Testis (tissue), 3 donors: Measurements from ENCODE around the gene VSTM2B. TPM values are rescaled to one million over a fixed set of nuclear protein-coding genes. Genes with fewer than 3 reads are reported as not detected.

ENCODE experiments used
- DNase-seq: peaks from one replicate; pipeline ENCODE4 v3.0.0-alpha.2; 2019
- H3K27ac ChIP-seq, 2 donors: fragments of 200-600 bp; sonication (generic); one replicate each; pipeline ENCODE4 v1.5.1; 2019
- H3K27me3 ChIP-seq: fragments of 200-600 bp; sonication (generic); one replicate; pipeline ENCODE4 v1.5.1; 2019
- H3K36me3 ChIP-seq: fragments of 200-600 bp; sonication (generic); one replicate; pipeline ENCODE4 v1.5.1; 2017; ENCODE audit warnings: low read depth; ENCODE audit errors: missing control alignments
- H3K4me1 ChIP-seq: fragments of 200-600 bp; sonication (generic); one replicate; pipeline ENCODE4 v1.5.1; 2019
- H3K4me3 ChIP-seq, 2 donors: fragments of 200-600 bp; sonication (generic); one replicate each; pipeline ENCODE4 v1.5.1; 2017 to 2019
- H3K9me3 ChIP-seq: fragments of 200-600 bp; sonication (generic); one replicate; pipeline ENCODE4 v1.5.1; 2017
- POLR2A ChIP-seq: fragments of 450-650 bp; IDR thresholded peaks from one replicate; pipeline ENCODE4 v1.6.1; 2017; ENCODE audit warnings: antibody characterized with exemption, mild to moderate bottlenecking, moderate library complexity
- WGBS, 2 donors: methylation state at CpG; one replicate each; pipeline ENCODE4 v1.1.5; 2018; 5-methylcytosine and 5-hydroxymethylcytosine counted together
- intact Hi-C: fragments of 100-400 bp; cut with DNase I; formaldehyde crosslinking; loops from one replicate; pipeline ENCODE4 v1.15.1; 2023; ENCODE audit warnings: low total_unique reads
- polyA plus RNA-seq: library from polyadenylated mRNA; stranded (reverse); fragments of 350-450 nt; fragmentation: Illumina TruSeq; extraction: RNeasy Lipid Tissue Mini Kit (QIAGEN cat#74804); gene quantifications from one replicate; pipeline ENCODE4 v1.2.3, GENCODE V29; 2014; ENCODE audit warnings: low read depth, low replicate concordance; ENCODE audit not compliant: insufficient read depth
- total RNA-seq, 2 donors: library from RNA; depleted of rRNA; stranded (reverse); fragments of >200 nt; gene quantifications; one replicate each; pipeline ENCODE4 v1.2.3, GENCODE V29; 2016
- TF ChIP-seq, protein P1 (sequence below), 3 experiments: fragments of 450-650 bp in 2 of 3; fragments of 200-600 bp in 1 of 3; sonication (generic) in 1 of 3; IDR thresholded peaks; one replicate each; pipeline ENCODE4 v1.5.1; 2016 to 2019; ENCODE audit warnings: antibody characterized with exemption in 3 of 3, mild to moderate bottlenecking in 2 of 3, moderate library complexity in 1 of 3

The VSTM2B gene
- total and polyA plus RNA-seq, 3 donors from 2014 or later: 0.50 to 0.62 TPM; not detected in 1

DNA sequence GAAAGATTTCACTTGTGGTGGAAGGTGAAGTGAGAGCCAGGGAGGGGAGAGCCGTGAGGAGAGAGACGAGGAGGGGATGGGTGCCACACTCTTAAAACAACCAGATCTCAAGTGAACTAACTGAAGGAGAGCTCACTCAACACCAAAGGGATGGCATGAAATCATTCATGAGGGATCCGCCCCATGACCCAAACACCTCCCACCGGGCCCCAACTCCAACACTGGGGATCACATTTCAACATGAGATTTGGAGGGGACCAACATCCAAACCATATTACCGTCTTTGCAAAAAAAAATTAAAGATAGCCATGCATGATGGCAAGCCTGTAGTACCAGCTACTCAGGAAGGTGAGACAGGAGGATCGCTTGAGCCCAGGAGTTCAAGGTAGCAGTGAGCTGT, 45.4 kb downstream of the VSTM2B start:
- DNase-seq: no peak
- Histone ChIP-seq H3K4me3 (no peak overlapping the region), H3K27me3 (no peaks in the 10 kb centered on the region), H3K9me3 (no peaks in the 10 kb centered on the region), H3K27ac (no peak overlapping the region), H3K36me3 (no peaks in the 10 kb centered on the region), H3K4me1 (no peaks in the 10 kb centered on the region)
- intact Hi-C loops: no loop called here
- WGBS, 2 donors: 73 to 86% methylated on average over 6 of the region's 6 CpGs
- TF ChIP-seq, protein P1, sequence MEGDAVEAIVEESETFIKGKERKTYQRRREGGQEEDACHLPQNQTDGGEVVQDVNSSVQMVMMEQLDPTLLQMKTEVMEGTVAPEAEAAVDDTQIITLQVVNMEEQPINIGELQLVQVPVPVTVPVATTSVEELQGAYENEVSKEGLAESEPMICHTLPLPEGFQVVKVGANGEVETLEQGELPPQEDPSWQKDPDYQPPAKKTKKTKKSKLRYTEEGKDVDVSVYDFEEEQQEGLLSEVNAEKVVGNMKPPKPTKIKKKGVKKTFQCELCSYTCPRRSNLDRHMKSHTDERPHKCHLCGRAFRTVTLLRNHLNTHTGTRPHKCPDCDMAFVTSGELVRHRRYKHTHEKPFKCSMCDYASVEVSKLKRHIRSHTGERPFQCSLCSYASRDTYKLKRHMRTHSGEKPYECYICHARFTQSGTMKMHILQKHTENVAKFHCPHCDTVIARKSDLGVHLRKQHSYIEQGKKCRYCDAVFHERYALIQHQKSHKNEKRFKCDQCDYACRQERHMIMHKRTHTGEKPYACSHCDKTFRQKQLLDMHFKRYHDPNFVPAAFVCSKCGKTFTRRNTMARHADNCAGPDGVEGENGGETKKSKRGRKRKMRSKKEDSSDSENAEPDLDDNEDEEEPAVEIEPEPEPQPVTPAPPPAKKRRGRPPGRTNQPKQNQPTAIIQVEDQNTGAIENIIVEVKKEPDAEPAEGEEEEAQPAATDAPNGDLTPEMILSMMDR (IDR thresholded peaks at IDR 0.05): no peak
- no peak for TF ChIP-seq POLR2A

DNA sequence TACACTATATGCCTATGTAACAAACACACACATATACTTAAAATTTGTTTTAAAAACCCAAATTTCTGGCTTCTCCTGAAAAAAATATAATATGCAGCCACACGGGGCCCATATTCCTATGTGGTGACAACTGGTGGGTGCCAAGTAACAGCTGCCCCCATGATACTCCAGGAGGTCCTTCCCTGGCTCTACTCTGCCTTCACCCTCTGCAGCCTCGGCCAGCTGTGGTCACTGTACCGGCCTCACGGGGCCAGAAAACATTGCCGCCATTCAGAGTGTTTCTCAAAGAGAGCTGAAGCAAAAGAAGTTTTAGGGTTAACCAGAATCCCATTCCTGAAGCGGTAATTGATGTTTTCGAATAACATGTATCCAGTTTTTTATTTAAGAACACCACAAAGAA, 47.7 kb downstream of the VSTM2B start:
- Histone ChIP-seq H3K27ac (no peak overlapping the region), H3K4me1 (no peaks in the 10 kb centered on the region), H3K36me3 (no peaks in the 10 kb centered on the region), H3K9me3 (no peaks in the 10 kb centered on the region), H3K27me3 (no peaks in the 10 kb centered on the region), H3K4me3 (no peak overlapping the region)
- WGBS, 2 donors: 47 to 49% methylated on average over 7 of the region's 7 CpGs
- intact Hi-C loops: no loop called here
- DNase-seq: no peak
- TF ChIP-seq, protein P1 (IDR thresholded peaks at IDR 0.05): no peak
- no peak for TF ChIP-seq POLR2A

DNA sequence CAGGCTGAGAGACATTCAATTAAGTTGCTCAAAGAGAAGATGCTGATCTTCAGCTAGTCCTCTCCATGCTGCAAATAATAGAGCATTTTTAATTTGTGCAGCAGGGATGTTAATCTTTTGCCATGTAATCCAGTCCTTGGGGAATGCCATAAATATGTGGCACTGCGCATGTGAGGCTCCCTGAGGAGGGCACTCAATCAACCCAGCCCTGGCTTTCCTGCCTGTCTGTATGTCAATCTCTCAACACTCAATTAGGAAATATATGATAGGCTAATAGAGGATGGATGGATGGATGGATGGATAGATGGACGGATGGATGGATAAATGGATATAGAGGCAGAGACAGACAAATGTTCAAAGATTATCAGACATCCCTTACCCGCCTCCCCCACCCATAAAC, 48.7 kb downstream of the VSTM2B start:
- no peak for DNase-seq
- H3K9me3 ChIP-seq: no peaks in the 10 kb centered on the region

DNA sequence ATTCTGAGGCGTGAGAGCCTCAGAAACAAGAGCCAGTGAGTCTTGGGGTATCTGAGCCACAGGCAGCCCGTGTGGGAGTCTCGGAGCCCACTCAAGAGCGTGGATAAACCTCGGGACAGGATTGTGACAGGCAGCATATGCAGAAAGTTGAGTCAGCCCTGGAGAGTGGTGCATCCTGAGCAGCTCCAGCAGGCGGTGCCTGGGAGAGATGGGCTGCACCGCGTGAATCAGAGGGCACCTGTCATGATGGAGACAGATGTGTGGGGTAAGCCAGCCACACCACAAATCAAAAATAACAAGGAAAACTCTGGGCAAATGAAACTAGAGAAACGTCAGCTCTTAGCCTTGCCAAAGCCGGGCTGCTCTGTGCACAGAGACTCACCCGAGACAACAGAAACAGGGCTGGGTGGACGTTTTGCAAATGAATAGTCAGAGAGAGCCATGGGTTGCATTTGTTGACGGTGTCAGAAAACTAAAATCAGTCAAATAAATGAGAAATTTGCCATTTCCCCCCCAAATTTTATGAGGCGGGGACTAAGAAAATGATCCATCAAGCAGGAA, 50.3 kb downstream of the VSTM2B start:
- H3K27me3 ChIP-seq: no peaks in the 10 kb centered on the region
- 33 to 38% methylated on average over 9 to 14 of the region's 14 CpGs for WGBS, 2 donors
- H3K4me3 ChIP-seq: no peak overlapping the region
- H3K9me3 ChIP-seq: no peaks in the 10 kb centered on the region
- no peaks in the 10 kb centered on the region for H3K36me3 ChIP-seq
- intact Hi-C loops: no loop called here
- DNase-seq: no peak
- no peak overlapping the region for H3K27ac ChIP-seq
- no peak for TF ChIP-seq POLR2A
- TF ChIP-seq, protein P1 (IDR thresholded peaks at IDR 0.05): no peak
- no peaks in the 10 kb centered on the region for H3K4me1 ChIP-seq

More for the DNA sequence above, 48.7 kb downstream of the VSTM2B start:
- no peak overlapping the region for H3K4me3 ChIP-seq
- no peak for TF ChIP-seq POLR2A
- TF ChIP-seq, protein P1 (IDR thresholded peaks at IDR 0.05): no peak
- H3K4me1 ChIP-seq: no peaks in the 10 kb centered on the region
- 51 to 64% methylated on average over 3 of the region's 3 CpGs for WGBS, 2 donors
- H3K27me3 ChIP-seq: no peaks in the 10 kb centered on the region
- H3K36me3 ChIP-seq: no peaks in the 10 kb centered on the region
- no peak overlapping the region for H3K27ac ChIP-seq
- intact Hi-C loops: no loop called here
